H1 (cell line): ENCODE measurements around the gene TMEM250. TPM values are rescaled to one million over a fixed set of nuclear protein-coding genes. Genes with fewer than 3 reads are reported as not detected.
A peak's percentile ranks its signal among the peaks of the same experiment; 100 is the strongest.

Experiments
- CTCF ChIA-PET: fragments of 300-600 bp; sonication (Branson Sonifier 250); formaldehyde crosslinking; loops from one replicate; lab custom pipeline; 2021; ENCODE audit not compliant: partially characterized antibody; lab: Charles Lee
- POLR2A ChIA-PET: fragments of 300-600 bp; sonication (Branson Sonifier 250); formaldehyde crosslinking; loops from one replicate; lab custom pipeline; 2021; ENCODE audit warnings: inconsistent platforms; ENCODE audit not compliant: partially characterized antibody; lab: Charles Lee
- DNase-seq, 2 experiments: peaks; one replicate each; pipeline versions ENCODE4 v3.0.0 to v3.0.0-alpha.2; 2010 to 2022; ENCODE audit warnings: low spot score in 2 of 2, low read depth in 1 of 2, mixed read lengths in 1 of 2
- FAIRE-seq: peaks from 2 replicates; lab custom pipeline; 2011; peaks lifted over from hg19 to GRCh38; lab: Jason Lieb, UNC
- H2AFZ ChIP-seq: 2 replicates; pipeline ENCODE4 v1.8.1; 2012; ENCODE audit warnings: low read length, inconsistent platforms
- H2AK5ac ChIP-seq: 2 replicates; pipeline ENCODE4 v1.6.1; 2013; ENCODE audit warnings: low read depth, low read length
- H2BK120ac ChIP-seq: replicated peaks from 2 replicates; pipeline ENCODE3; 2013; ENCODE audit warnings: low read depth, low read length, inconsistent platforms
- H2BK12ac ChIP-seq: 2 replicates; pipeline ENCODE4 v1.6.1; 2013; ENCODE audit warnings: low read depth, low read length
- H2BK15ac ChIP-seq: 2 replicates; pipeline ENCODE4 v1.6.1; 2013; ENCODE audit warnings: low read length
- H2BK20ac ChIP-seq: 2 replicates; pipeline ENCODE4 v1.6.1; 2013; ENCODE audit warnings: low read length
- H2BK5ac ChIP-seq: 2 replicates; pipeline ENCODE4 v1.6.1; 2013; ENCODE audit warnings: low read depth, low read length
- H3K14ac ChIP-seq: 2 replicates; pipeline ENCODE4 v1.6.1; 2013; ENCODE audit warnings: inconsistent platforms; ENCODE audit not compliant: insufficient read length
- H3K18ac ChIP-seq: 2 replicates; pipeline ENCODE4 v1.6.1; 2013; ENCODE audit warnings: low read length; ENCODE audit errors: extremely low read depth
- H3K23ac ChIP-seq: 2 replicates; pipeline ENCODE4 v1.6.1; 2013; ENCODE audit warnings: inconsistent platforms; ENCODE audit not compliant: insufficient read length
- H3K23me2 ChIP-seq: 2 replicates; pipeline ENCODE4 v1.6.1; 2013; ENCODE audit warnings: low read depth, low read length
- H3K27ac ChIP-seq: 2 replicates; pipeline ENCODE4 v1.6.1; 2011; ENCODE audit warnings: low read depth, low read length, inconsistent platforms
- H3K27me3 ChIP-seq, 4 experiments: replicated peaks in 1 of 4; 1 replicate in 1 of 4; 2 replicates in 3 of 4; pipeline versions ENCODE4 v1.6.1 to v1.8.1; 2011 to 2013; ENCODE audit warnings: low read length in 3 of 4, mild to moderate bottlenecking in 3 of 4, inconsistent platforms in 2 of 4, mixed read lengths in 2 of 4, moderate library complexity in 1 of 4; ENCODE audit not compliant: control insufficient read depth in 3 of 4, insufficient read depth in 3 of 4; ENCODE audit errors: extremely low read depth in 1 of 4
- H3K36me3 ChIP-seq, 4 experiments: 2 replicates each; pipeline versions ENCODE4 v1.6.1 to v1.8.1; 2011 to 2013; ENCODE audit warnings: mild to moderate bottlenecking in 4 of 4, low read length in 3 of 4, moderate library complexity in 2 of 4, control low read depth in 1 of 4, inconsistent platforms in 1 of 4; ENCODE audit not compliant: insufficient read depth in 4 of 4, control insufficient read depth in 2 of 4
- H3K4ac ChIP-seq: replicated peaks from 2 replicates; pipeline ENCODE3; 2013; ENCODE audit warnings: low read length, low read depth, mixed read lengths, inconsistent platforms; ENCODE audit not compliant: insufficient read length
- H3K4me1 ChIP-seq, 4 experiments: replicated peaks in 1 of 4; 1 replicate in 1 of 4; 2 replicates in 3 of 4; pipeline versions ENCODE4 v1.6.1 to v1.8.1; 2011 to 2013; ENCODE audit warnings: low read length in 3 of 4, inconsistent platforms in 2 of 4, mixed read lengths in 1 of 4; ENCODE audit not compliant: insufficient read depth in 4 of 4, control insufficient read depth in 3 of 4
- H3K4me2 ChIP-seq, 2 experiments: 2 replicates each; pipeline versions ENCODE4 v1.6.1 to v1.8.1; 2011 to 2013; ENCODE audit warnings: low read depth in 2 of 2, low read length in 2 of 2, control low read depth in 1 of 2, inconsistent platforms in 1 of 2, mild to moderate bottlenecking in 1 of 2; ENCODE audit not compliant: insufficient read depth in 1 of 2
- H3K4me3 ChIP-seq, 4 experiments: fragments of 200-600, 300-600 bp in 1 of 4; sonication (generic), shearing (Covaris generic), sonication (Bioruptor Twin) in 1 of 4; 2 replicates each; pipeline versions ENCODE4 v1.5.1 to v1.8.1; 2011 to 2016; ENCODE audit warnings: low read length in 4 of 4, low read depth in 3 of 4, control low read depth in 2 of 4, inconsistent platforms in 2 of 4, mild to moderate bottlenecking in 2 of 4, mixed read lengths in 1 of 4, moderate library complexity in 1 of 4; ENCODE audit not compliant: insufficient read depth in 2 of 4; ENCODE audit errors: extremely low read depth in 1 of 4
- H3K56ac ChIP-seq: replicated peaks from 2 replicates; pipeline ENCODE3; 2013; ENCODE audit warnings: low read depth, mild to moderate bottlenecking, mixed read lengths, low read length, inconsistent platforms; ENCODE audit not compliant: insufficient read length
- H3K79me1 ChIP-seq: 2 replicates; pipeline ENCODE4 v1.6.1; 2013; ENCODE audit warnings: low read depth, low read length, control low read depth
- H3K79me2 ChIP-seq, 2 experiments: 2 replicates each; pipeline versions ENCODE4 v1.6.1 to v1.8.1; 2012 to 2013; ENCODE audit warnings: low read length in 2 of 2, mild to moderate bottlenecking in 2 of 2, inconsistent platforms in 1 of 2; ENCODE audit not compliant: insufficient read depth in 2 of 2, control insufficient read depth in 1 of 2
- H3K9ac ChIP-seq, 4 experiments: replicated peaks in 1 of 4; 1 replicate in 1 of 4; 2 replicates in 3 of 4; pipeline versions ENCODE4 v1.6.1 to v1.8.1; 2011 to 2013; ENCODE audit warnings: low read depth in 3 of 4, low read length in 3 of 4, control low read depth in 2 of 4, mild to moderate bottlenecking in 2 of 4, moderate library complexity in 2 of 4, inconsistent platforms in 1 of 4; ENCODE audit errors: extremely low read depth in 1 of 4
- H3K9me3 ChIP-seq, 2 experiments: 2 replicates each; pipeline versions ENCODE4 v1.6.1 to v1.8.1; 2012 to 2013; ENCODE audit warnings: mild to moderate bottlenecking in 2 of 2, moderate library complexity in 2 of 2, control low read depth in 1 of 2, inconsistent platforms in 1 of 2, low read depth in 1 of 2, low read length in 1 of 2, mixed read lengths in 1 of 2; ENCODE audit not compliant: insufficient read depth in 2 of 2
- H4K20me1 ChIP-seq, 2 experiments: replicated peaks in 1 of 2; 2 replicates each; pipeline versions ENCODE3 to v1.8.1; 2011 to 2013; ENCODE audit warnings: inconsistent platforms in 2 of 2, low read length in 2 of 2, mild to moderate bottlenecking in 1 of 2; ENCODE audit not compliant: insufficient read depth in 2 of 2, control insufficient read depth in 1 of 2
- H4K5ac ChIP-seq: 2 replicates; pipeline ENCODE4 v1.6.1; 2013; ENCODE audit warnings: low read length, low read depth, mixed read lengths, inconsistent platforms; ENCODE audit not compliant: insufficient read length
- H4K8ac ChIP-seq: 2 replicates; pipeline ENCODE4 v1.8.0; 2013; ENCODE audit warnings: mild to moderate bottlenecking, moderate library complexity, low read length, inconsistent platforms; ENCODE audit not compliant: insufficient read depth; ENCODE audit errors: extremely low read depth
- H4K91ac ChIP-seq: replicated peaks from 2 replicates; pipeline ENCODE3; 2013; ENCODE audit warnings: low read length, mixed read lengths, inconsistent platforms; ENCODE audit not compliant: insufficient read length
- CEBPB ChIP-seq: IDR thresholded peaks from 2 replicates; pipeline ENCODE4 v1.6.1; 2012; ENCODE audit warnings: low read depth, low read length
- EGR1 ChIP-seq: IDR thresholded peaks from 2 replicates; pipeline ENCODE4 v1.6.1; 2011; ENCODE audit warnings: low read depth, low read length, borderline replicate concordance
- EP300 ChIP-seq, 2 experiments: IDR thresholded peaks; 1 replicate in 1 of 2; 2 replicates in 1 of 2; pipeline ENCODE4 v1.6.1; 2011 to 2012; ENCODE audit warnings: low read depth in 2 of 2, low read length in 2 of 2, mild to moderate bottlenecking in 2 of 2, borderline replicate concordance in 1 of 2, inconsistent platforms in 1 of 2, moderate library complexity in 1 of 2
- NRF1 ChIP-seq: IDR thresholded peaks from 2 replicates; pipeline ENCODE4 v1.6.1; 2011; ENCODE audit warnings: mild to moderate bottlenecking, low read depth, low read length, improper control_type of control experiment
- RFX5 ChIP-seq: IDR thresholded peaks from 2 replicates; pipeline ENCODE4 v1.6.1; 2011; ENCODE audit warnings: low read depth, low read length, improper control_type of control experiment, borderline replicate concordance
- SIRT6 ChIP-seq: IDR thresholded peaks from one replicate; pipeline ENCODE4 v1.7.1; 2012; ENCODE audit warnings: low read length, inconsistent platforms
- WGBS, 2 experiments: shearing (Covaris generic) in 1 of 2; methylation state at CpG; one replicate each; pipeline versions ENCODE4 v1.1.6 to v1.1.7; 2013 to 2015; ENCODE audit warnings: low lambda C conversion rate in 2 of 2, mixed read lengths in 2 of 2, inconsistent platforms in 1 of 2, low coverage in 1 of 2, missing lambda C conversion rate in 1 of 2; ENCODE audit not compliant: insufficient replicate concordance in 2 of 2, insufficient coverage in 1 of 2, insufficient read length in 1 of 2; ENCODE audit errors: extremely low coverage in 1 of 2, missing lambda C conversion rate in 1 of 2; 5-methylcytosine and 5-hydroxymethylcytosine counted together
- polyA plus RNA-seq, 7 experiments: library from polyadenylated mRNA; depleted of rRNA in 3 of 7; stranded (reverse) in 5 of 7; unstranded in 2 of 7; fragments of >200 nt in 5 of 7; fragments of 200-250 nt in 2 of 7; gene quantifications; 1 replicate in 5 of 7; 2 replicates in 1 of 7; 4 replicates in 1 of 7; pipeline versions ENCODE4 v1.2.1 to v1.2.3, GENCODE V29; 2011 to 2013; ENCODE audit warnings: missing spikeins in 2 of 7, mixed read lengths in 2 of 7
- total RNA-seq: library from RNA; stranded (reverse); fragmentation: NEBNext Ultra II Directional; extraction: Animal tissue kit (Norgen Biotek cat#: 25700); gene quantifications from 2 replicates; pipeline ENCODE4 v1.2.1, GENCODE V29; 2021

The TMEM250 gene
- total and polyA plus RNA-seq, 2 of the 8 experiments (the other 6 are each of a cell fraction or from before 2014, with no cell fraction given), result 22.3 to 34.9 TPM

DNA sequence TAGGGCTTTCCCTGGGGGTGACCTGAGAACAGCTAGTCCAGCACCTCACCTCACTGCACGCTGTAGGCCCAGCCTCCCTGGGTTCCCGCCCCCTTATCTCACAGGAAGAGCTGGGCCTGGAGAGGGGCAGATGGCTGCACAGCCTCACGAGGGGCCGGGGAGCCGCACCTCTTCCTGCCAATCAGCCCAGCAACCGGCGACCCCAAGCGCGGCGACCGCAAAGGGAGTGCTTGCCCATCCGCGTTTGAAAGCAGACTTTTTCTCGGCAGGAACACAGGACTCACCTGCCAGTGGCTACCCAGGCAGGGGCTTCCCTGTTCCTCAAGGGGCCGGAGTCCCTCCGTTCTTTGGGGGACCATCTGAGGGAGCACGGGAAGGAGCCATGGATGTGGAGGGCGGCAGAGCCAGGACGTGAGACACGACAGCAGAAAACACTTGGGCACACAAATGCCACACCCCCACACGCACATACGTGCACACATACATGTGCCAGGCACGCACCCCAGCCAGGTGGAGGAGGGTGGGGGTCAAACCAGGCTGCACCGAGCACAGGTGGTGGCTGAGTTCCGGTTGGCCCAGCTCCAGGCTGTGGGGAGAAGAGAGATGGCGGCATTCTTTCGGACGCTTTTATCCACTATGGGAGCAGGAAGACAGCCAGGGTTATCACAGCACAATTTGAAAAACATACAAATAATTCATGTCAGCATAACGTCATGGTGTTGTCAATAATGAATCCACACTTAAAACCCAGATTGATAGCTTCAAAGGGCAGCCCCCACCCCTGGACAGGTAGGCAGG is 11.3 kb downstream of the TMEM250 start:
- Histone ChIP-seq H3K27ac (no peak overlapping the region), H3K4me1 (peaks cover 0 to 59% (median 46%) of the 10 kb centered on the region in 4 experiments; a peak in 6 of 7 replicates), H3K9me3 (no peaks in the 10 kb centered on the region), H3K79me2 (no peaks in the 10 kb centered on the region), H2AFZ (no peak overlapping the region), H3K9ac (no peak overlapping the region), H3K14ac (no peak overlapping the region), H2AK5ac (0 out of 2 replicates have a peak overlapping the region, but pooled peaks have one; percentile 83), H2BK20ac (peak overlapping the region; percentile 99), H3K23ac (no peak overlapping the region), H4K8ac (peak overlapping the region; percentile 9; the same call in 1 of the 2 replicates), H3K23me2 (peaks cover 2% of the 10 kb centered on the region; the same call in 1 of the 2 replicates), H3K18ac (peak overlapping the region; percentile 78), H2BK5ac (peak overlapping the region; percentile 85; the same call in 1 of the 2 replicates), H4K5ac (peak overlapping the region; percentile 21), H2BK12ac (peak overlapping the region; percentile 99; the same call in 1 of the 2 replicates), H4K91ac (peak overlapping the region; percentile 96), H2BK120ac (no peak overlapping the region), H3K4me3 (no peak overlapping the region), H3K4ac (no peak overlapping the region), H3K4me2 (no peak overlapping the region), H3K27me3 (no peaks in the 10 kb centered on the region; a peak in 1 of 7 replicates), H3K36me3 (no peaks in the 10 kb centered on the region), H2BK15ac (peak overlapping the region; percentile 90), H3K56ac (no peak overlapping the region), H3K79me1 (no peaks in the 10 kb centered on the region), H4K20me1 (no peaks in the 10 kb centered on the region)
- DNase-seq, result no peak
- POLR2A ChIA-PET, result interaction anchor here (0.6 to 8.5 kb wide), 2 partner anchors 11 to 52 kb away, joined by 3 to 40 read pairs; partner anchors contain the start of gene TMEM250
- 80% methylated on average over 29 of the region's 29 CpGs; no CpG with 5 or more reads in 1 of the 2 experiments for WGBS, 2 experiments
- FAIRE-seq, result no peak
- CTCF ChIA-PET, result interaction anchor here (0.8 to 2.3 kb wide), 6 partner anchors 9 to 139 kb away, joined by 3 to 7 read pairs (median 6); no protein-coding TSS in a partner anchor
- no peak for TF ChIP-seq EGR1
- TF ChIP-seq CEBPB, result no peak
- no peak for TF ChIP-seq NRF1
- TF ChIP-seq RFX5, result no peak
- no peak for TF ChIP-seq SIRT6
- no peak for TF ChIP-seq EP300 (IDR thresholded peaks at IDR 0.05; ENCODE audit: borderline replicate concordance in 1 of 2, low read depth in 2 of 2, low read length in 2 of 2)
